K562 (cell line): ENCODE measurements around the gene SLC26A1. TPM values are rescaled to one million over a fixed set of nuclear protein-coding genes. Genes with fewer than 3 reads are reported as not detected.
A peak's percentile ranks its signal among the peaks of the same experiment; 100 is the strongest.

ENCODE experiments used
- ATAC-seq: fragments of 200-7000 bp; cut with Tn5 transposase; 3 replicates; pipeline ENCODE4 v1.9.1; 2020; ENCODE audit warnings: moderate library complexity
- BruUV-seq: library from RNA; stranded (reverse); fragments of 400-500 nt; replicated peaks from 2 replicates; lab custom pipeline; 2021; lab: Mats Ljungman, UMichigan
- CTCF ChIA-PET: fragments of 300-600 bp; formaldehyde crosslinking; extraction: SDS; loops from one replicate; lab custom pipeline; 2021; ENCODE audit warnings: low intra/inter-chr PET ratio; lab: Yijun Ruan, JAX
- POLR2A ChIA-PET: fragments of 300-600, 350-650 bp; sonication (Branson Sonifier 250); formaldehyde crosslinking; extraction: SDS; loops from one replicate; lab custom pipeline; 2021; ENCODE audit warnings: antibody characterized with exemption, inconsistent platforms; lab: Yijun Ruan, JAX
- DNase-seq, 4 experiments: peaks; one replicate each; pipeline versions ENCODE4 v3.0.0 to v3.0.0-alpha.2; 2011 to 2018; ENCODE audit warnings: low spot score in 3 of 4, mixed read lengths in 3 of 4; ENCODE audit errors: extremely low read depth in 1 of 4
- FAIRE-seq: peaks from 2 replicates; lab custom pipeline; 2011; peaks lifted over from hg19 to GRCh38; lab: Jason Lieb, UNC
- H2AFZ ChIP-seq: 2 replicates; pipeline ENCODE4 v1.6.0; 2011; ENCODE audit warnings: low read depth, low read length, control low read depth, inconsistent platforms
- H3K27ac ChIP-seq: fragments of 200-600 bp; 3 replicates; pipeline ENCODE4 v1.8.0; 2011; ENCODE audit warnings: low read depth, mild to moderate bottlenecking, control low read depth, inconsistent platforms, low read length, moderate library complexity, mixed read lengths; ENCODE audit errors: extremely low read depth
- H3K27me3 ChIP-seq, 2 experiments: fragments of 300-600 bp in 1 of 2; 2 replicates in 1 of 2; 3 replicates in 1 of 2; pipeline versions ENCODE4 v1.6.0 to v1.8.0; 2011; ENCODE audit warnings: inconsistent platforms in 2 of 2, low read length in 2 of 2, mild to moderate bottlenecking in 1 of 2, mixed read lengths in 1 of 2, moderate library complexity in 1 of 2; ENCODE audit not compliant: control insufficient read depth in 2 of 2, insufficient read depth in 2 of 2
- H3K36me3 ChIP-seq: fragments of 300-600 bp; 3 replicates; pipeline ENCODE4 v1.8.0; 2011; ENCODE audit warnings: mild to moderate bottlenecking, low read length, inconsistent platforms; ENCODE audit not compliant: control insufficient read depth, insufficient read depth
- H3K4me1 ChIP-seq, 2 experiments: fragments of 200-600 bp in 1 of 2; replicated peaks in 1 of 2; 2 replicates in 1 of 2; 3 replicates in 1 of 2; pipeline versions ENCODE4 v1.5.1 to v1.8.0; 2011; ENCODE audit warnings: inconsistent platforms in 2 of 2, low read length in 2 of 2, mild to moderate bottlenecking in 1 of 2, mixed read lengths in 1 of 2, moderate library complexity in 1 of 2; ENCODE audit not compliant: control insufficient read depth in 2 of 2, insufficient read depth in 2 of 2
- H3K4me2 ChIP-seq: 2 replicates; pipeline ENCODE4 v1.6.1; 2011; ENCODE audit warnings: low read length, control low read depth, inconsistent platforms, mixed read lengths; ENCODE audit not compliant: insufficient read depth
- H3K4me3 ChIP-seq: fragments of 200-600 bp; sonication (generic), shearing (Covaris generic); 2 replicates; pipeline ENCODE4 v1.5.1; 2016; ENCODE audit warnings: control low read depth, inconsistent platforms
- H3K79me2 ChIP-seq: fragments of 200-600 bp; 3 replicates; pipeline ENCODE4 v1.8.0; 2011; ENCODE audit warnings: low read length, inconsistent platforms; ENCODE audit not compliant: control insufficient read depth, insufficient read depth
- H3K9ac ChIP-seq, 2 experiments: 2 replicates each; pipeline versions ENCODE4 v1.6.0 to v1.6.1; 2011; ENCODE audit warnings: low read depth in 2 of 2, low read length in 2 of 2, control low read depth in 1 of 2, inconsistent platforms in 1 of 2, mild to moderate bottlenecking in 1 of 2, mixed read lengths in 1 of 2; ENCODE audit not compliant: insufficient read depth in 1 of 2
- H3K9me1 ChIP-seq: one replicate; pipeline ENCODE4 v1.6.0; 2011; ENCODE audit warnings: inconsistent platforms, mild to moderate bottlenecking, low read length, moderate library complexity; ENCODE audit not compliant: control insufficient read depth, insufficient read depth
- H3K9me3 ChIP-seq: replicated peaks from 2 replicates; pipeline ENCODE4 v1.5.1; 2011; ENCODE audit warnings: low read depth, low read length, inconsistent platforms; ENCODE audit not compliant: control insufficient read depth, insufficient read depth
- H4K20me1 ChIP-seq: replicated peaks from 2 replicates; pipeline ENCODE4 v1.6.1; 2011; ENCODE audit warnings: low read length, inconsistent platforms, mixed read lengths; ENCODE audit not compliant: control insufficient read depth, insufficient read depth
- ATF3 ChIP-seq, 2 experiments: fragments of 450-650 bp in 1 of 2; sonication (generic) in 1 of 2; formaldehyde crosslinking in 1 of 2; IDR thresholded peaks in 1 of 2; conservative IDR thresholded peaks in 1 of 2; 2 replicates each; pipeline versions ENCODE4 v1.6.1 to v1.8.1; 2016 to 2023; ENCODE audit warnings: mild to moderate bottlenecking in 2 of 2, moderate library complexity in 2 of 2, inconsistent platforms in 1 of 2, missing genetic modification reagents in 1 of 2
- NR3C1 ChIP-seq: sonication (generic); formaldehyde crosslinking; IDR thresholded peaks from 2 replicates; pipeline ENCODE4 v1.8.1; 2022; ENCODE audit warnings: missing genetic modification reagents
- RBFOX2 ChIP-seq: fragments of 200-400 bp; formaldehyde crosslinking; IDR thresholded peaks from 2 replicates; pipeline ENCODE4 v1.6.1; 2017; ENCODE audit warnings: low read depth, mild to moderate bottlenecking, low read length, moderate library complexity
- STAT5B ChIP-seq: fragments of 250-450 bp; sonication (Bioruptor Pico); IDR thresholded peaks from 2 replicates; pipeline ENCODE4 v1.8.0; 2021; ENCODE audit warnings: mild to moderate bottlenecking, inconsistent platforms
- ZNF174 ChIP-seq: fragments of 250-450 bp; sonication (Bioruptor Pico); IDR thresholded peaks from 2 replicates; pipeline ENCODE4 v1.4.0; 2020; ENCODE audit warnings: mild to moderate bottlenecking
- whole genome bisulfite sequencing: fragments of 100-300 bp; shearing (Covaris generic); methylation state at CpG from one replicate; pipeline ENCODE4 v1.1.6; 2016; ENCODE audit warnings: low coverage, mixed read lengths; ENCODE audit not compliant: insufficient coverage; ENCODE audit errors: missing lambda C conversion rate; 5-methylcytosine and 5-hydroxymethylcytosine counted together
- in situ Hi-C: fragments of 300-500 bp; cut with MboI; formaldehyde crosslinking; loops from 4 replicates; pipeline ENCODE4 v1.15.0; 2018; ENCODE audit warnings: inconsistent platforms, mixed read lengths
- intact Hi-C: fragments of 100-400 bp; cut with micrococcal nuclease; formaldehyde crosslinking; loops from 2 replicates; pipeline ENCODE4 v1.14.2; 2022
- polyA plus RNA-seq, 8 experiments: library from polyadenylated mRNA; depleted of rRNA in 4 of 8; stranded (reverse) in 5 of 8; unstranded in 3 of 8; fragments of >200 nt; fragmentation: Nextera tagmentation in 2 of 8; fragmentation: Illumina TruSeq in 1 of 8; extraction: Ambion mirVana in 2 of 8; extraction: Trizol in 1 of 8; gene quantifications; 2 replicates each; pipeline versions ENCODE4 v1.2.1 to v1.2.3, GENCODE V29; 2011 to 2014; ENCODE audit warnings: inconsistent platforms in 1 of 8, missing spikeins in 1 of 8
- total RNA-seq, 7 experiments: library from RNA; depleted of rRNA in 6 of 7; stranded (reverse); fragments of >200 nt in 6 of 7; fragmentation: Illumina TruSeq in 2 of 7; extraction: Trizol in 2 of 7; gene quantifications; 2 replicates each; pipeline versions ENCODE4 v1.2.1 to v1.2.3, GENCODE V29; 2011 to 2021; ENCODE audit warnings: low replicate concordance in 1 of 7

SLC26A1 gene
- total and polyA plus RNA-seq, 9 of the 15 experiments (the other 6 are each of a cell fraction or from before 2014, with no cell fraction given), result 0.11 to 4.2 (median 0.95) TPM

- in situ Hi-C loops, result no loop called here
- FAIRE-seq, result no peak
Measured at GRCh38 chr4:982291-982690, 10.9 kb downstream of the SLC26A1 start.

More at GRCh38 chr4:982291-982690, 10.9 kb downstream of the SLC26A1 start:
- no peak for ATAC-seq
- H3K27ac ChIP-seq, result no peak overlapping the region
- peaks cover 23% of the 10 kb centered on the region for H3K79me2 ChIP-seq
- no peaks in the 10 kb centered on the region for H3K9me1 ChIP-seq
- H3K9me3 ChIP-seq, result no peaks in the 10 kb centered on the region
- H4K20me1 ChIP-seq, result no peaks in the 10 kb centered on the region
- intact Hi-C loops, result loop anchor here (10.0 kb wide), 2 partner anchors 217 to 297 kb away; partner anchors contain the start of gene SLC49A3
- TF ChIP-seq RBFOX2, result peak; percentile 32; the same call in 1 of the 2 replicates
- no peak for TF ChIP-seq NR3C1 (CRISPR knock-in tag)
- TF ChIP-seq ATF3 (IDR thresholded peaks at IDR 0.05), result no peak
- no peak for TF ChIP-seq ATF3 (CRISPR knock-in tag; conservative IDR thresholded peaks at IDR 0.05)
- no peak for TF ChIP-seq ZNF174 (CRISPR knock-in tag)
- TF ChIP-seq STAT5B, result no peak
- TF ChIP-seq, all 486 proteins: peak for 1
- no peak for DNase-seq
- no peaks in the 10 kb centered on the region for H3K27me3 ChIP-seq
- no peak overlapping the region for H2AFZ ChIP-seq
- no TSS peak for BruUV-seq
- no peak overlapping the region for H3K4me3 ChIP-seq
- CTCF ChIA-PET, result no interaction called here
- H3K4me2 ChIP-seq, result no peak overlapping the region
- POLR2A ChIA-PET, result no interaction called here
- WGBS, result 88% methylated on average over 12 of the region's 17 CpGs
- peaks cover 40 to 54% of the 10 kb centered on the region in 2 experiments for H3K4me1 ChIP-seq
- H3K9ac ChIP-seq, result peak overlapping the region in 1 of 2 experiments; percentile 75; a peak in 1 of 4 replicates
- no peaks in the 10 kb centered on the region for H3K36me3 ChIP-seq
